ENCODE data around the gene SERPINB13.

- TF ChIP-seq EZH2 (IDR thresholded peaks at IDR 0.05) (no peak), FOXP2 (optimal IDR thresholded peaks at IDR 0.05; ENCODE audit: control extremely low read depth, extremely low read length, insufficient read depth) (no peak), POLR2AphosphoS5 (IDR thresholded peaks at IDR 0.05; ENCODE audit: borderline replicate concordance, low read depth, low read length) (no peak)
These were observed 8.7 kb upstream of the SERPINB13 start for GRCh38 chr18:63578357-63578958.

Data from SK-N-MC (cell line).